GM12875 (cell line): Measurements from ENCODE around the gene EDN1.

Experiments
- H3K4me3 ChIP-seq: one replicate; pipeline ENCODE4 v1.5.1; 2011; ENCODE audit warnings: low read depth, low read length, control low read depth
- TF ChIP-seq, protein P1 (sequence below): IDR thresholded peaks from 2 replicates; pipeline ENCODE4 v1.5.1; 2011; ENCODE audit warnings: low read depth, mild to moderate bottlenecking, control low read depth, inconsistent platforms, low read length, moderate library complexity, borderline replicate concordance; ENCODE audit not compliant: insufficient read depth

The EDN1 gene

DNA sequence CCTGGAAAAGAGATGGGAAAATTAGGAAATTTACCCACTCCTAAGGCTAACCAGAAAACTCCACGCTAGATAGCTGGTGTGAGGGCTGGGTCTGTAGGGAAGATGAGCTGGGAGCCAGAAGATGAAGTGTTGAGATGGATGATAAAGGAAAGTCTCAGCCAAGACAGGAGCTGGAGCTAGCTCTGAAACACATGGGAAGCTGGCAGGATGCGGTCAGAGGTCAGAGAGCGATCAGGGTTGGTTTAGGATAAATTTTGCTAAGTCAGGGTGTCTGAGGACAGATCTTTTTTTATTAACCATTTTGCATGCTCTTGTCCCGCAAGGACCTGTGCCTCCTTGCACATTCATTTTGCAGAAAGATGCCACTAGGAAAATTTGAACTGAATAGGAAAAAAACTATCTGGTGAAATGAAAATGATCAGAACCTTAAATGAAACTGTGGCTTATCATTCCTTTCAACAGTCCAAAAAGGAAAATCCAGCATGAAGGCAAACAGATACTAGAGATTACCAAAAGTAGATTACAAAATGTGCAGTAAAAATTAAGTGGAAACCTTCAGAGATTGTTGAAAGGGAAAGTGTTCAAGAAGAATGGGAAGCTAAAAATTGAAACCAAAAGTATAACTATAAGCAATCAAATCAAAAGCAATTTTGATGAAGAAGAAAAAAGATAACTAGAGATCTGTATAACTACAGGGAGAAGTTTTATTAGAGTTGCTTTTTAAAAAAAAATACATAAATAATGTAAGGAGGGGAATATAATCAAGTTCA is 10.7 kb upstream of the EDN1 start:
- TF ChIP-seq, protein P1, sequence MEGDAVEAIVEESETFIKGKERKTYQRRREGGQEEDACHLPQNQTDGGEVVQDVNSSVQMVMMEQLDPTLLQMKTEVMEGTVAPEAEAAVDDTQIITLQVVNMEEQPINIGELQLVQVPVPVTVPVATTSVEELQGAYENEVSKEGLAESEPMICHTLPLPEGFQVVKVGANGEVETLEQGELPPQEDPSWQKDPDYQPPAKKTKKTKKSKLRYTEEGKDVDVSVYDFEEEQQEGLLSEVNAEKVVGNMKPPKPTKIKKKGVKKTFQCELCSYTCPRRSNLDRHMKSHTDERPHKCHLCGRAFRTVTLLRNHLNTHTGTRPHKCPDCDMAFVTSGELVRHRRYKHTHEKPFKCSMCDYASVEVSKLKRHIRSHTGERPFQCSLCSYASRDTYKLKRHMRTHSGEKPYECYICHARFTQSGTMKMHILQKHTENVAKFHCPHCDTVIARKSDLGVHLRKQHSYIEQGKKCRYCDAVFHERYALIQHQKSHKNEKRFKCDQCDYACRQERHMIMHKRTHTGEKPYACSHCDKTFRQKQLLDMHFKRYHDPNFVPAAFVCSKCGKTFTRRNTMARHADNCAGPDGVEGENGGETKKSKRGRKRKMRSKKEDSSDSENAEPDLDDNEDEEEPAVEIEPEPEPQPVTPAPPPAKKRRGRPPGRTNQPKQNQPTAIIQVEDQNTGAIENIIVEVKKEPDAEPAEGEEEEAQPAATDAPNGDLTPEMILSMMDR = no peak
- H3K4me3 ChIP-seq = no peak overlapping the region

DNA sequence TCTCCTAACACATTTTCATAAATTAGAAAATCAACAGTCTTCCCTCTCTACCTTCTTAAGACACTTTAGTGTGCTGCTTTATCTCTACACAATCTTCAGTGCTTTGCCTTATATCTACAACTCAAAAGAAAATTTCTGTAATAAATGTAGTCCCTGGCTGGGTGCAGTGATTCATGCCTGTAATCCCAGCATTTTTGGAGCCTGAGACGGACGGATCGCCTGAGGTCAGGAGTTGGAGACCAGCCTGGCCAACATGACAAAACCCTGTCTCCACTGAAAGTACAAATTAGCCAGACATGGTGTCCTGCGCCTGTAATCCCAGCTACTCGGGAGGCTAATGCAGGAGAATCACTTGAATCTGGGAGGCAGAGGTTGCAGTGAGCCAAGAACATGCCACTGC is 9.7 kb upstream of the EDN1 start:
- TF ChIP-seq, protein P1 = no peak
- no peak overlapping the region for H3K4me3 ChIP-seq

DNA sequence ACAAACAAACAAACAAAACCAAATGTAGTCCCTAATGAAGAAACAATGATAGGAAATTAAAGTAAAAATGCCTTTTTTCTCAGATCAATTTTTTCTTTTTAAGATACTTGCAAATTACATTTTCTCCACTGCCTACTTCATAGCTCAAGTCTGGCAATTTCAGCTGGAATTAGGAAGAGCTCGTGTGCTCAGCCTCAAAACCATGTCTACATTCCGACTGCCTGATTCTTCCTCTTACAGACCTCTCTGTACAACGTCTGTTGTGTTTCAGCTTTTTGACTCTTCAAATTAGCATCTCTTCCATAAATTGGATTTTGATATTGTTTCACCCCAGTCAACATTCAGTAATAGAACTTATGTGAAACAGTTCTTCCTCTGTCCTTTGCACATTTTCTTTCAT is 9.3 kb upstream of the EDN1 start:
- TF ChIP-seq, protein P1 = no peak
- no peak overlapping the region for H3K4me3 ChIP-seq

DNA sequence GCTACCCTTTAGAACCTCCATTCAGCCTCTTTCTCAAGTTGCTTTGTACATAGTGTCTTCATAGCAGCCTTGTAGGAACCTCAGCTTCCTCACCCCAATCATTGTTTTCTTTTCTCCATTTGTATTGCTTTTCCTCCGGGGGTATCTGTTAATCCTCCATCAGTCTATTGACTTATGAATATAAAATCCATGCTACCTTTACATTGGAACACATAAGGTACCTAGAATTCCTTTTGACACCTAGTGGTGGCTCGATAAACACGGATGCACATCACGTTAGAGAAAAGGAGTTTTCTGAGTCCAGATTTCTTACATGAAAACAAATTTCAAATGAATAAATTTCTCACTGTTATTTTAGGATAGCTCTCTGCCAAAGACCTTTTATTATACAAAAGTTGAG is 6.3 kb upstream of the EDN1 start:
- TF ChIP-seq, protein P1 = no peak
- no peak overlapping the region for H3K4me3 ChIP-seq

DNA sequence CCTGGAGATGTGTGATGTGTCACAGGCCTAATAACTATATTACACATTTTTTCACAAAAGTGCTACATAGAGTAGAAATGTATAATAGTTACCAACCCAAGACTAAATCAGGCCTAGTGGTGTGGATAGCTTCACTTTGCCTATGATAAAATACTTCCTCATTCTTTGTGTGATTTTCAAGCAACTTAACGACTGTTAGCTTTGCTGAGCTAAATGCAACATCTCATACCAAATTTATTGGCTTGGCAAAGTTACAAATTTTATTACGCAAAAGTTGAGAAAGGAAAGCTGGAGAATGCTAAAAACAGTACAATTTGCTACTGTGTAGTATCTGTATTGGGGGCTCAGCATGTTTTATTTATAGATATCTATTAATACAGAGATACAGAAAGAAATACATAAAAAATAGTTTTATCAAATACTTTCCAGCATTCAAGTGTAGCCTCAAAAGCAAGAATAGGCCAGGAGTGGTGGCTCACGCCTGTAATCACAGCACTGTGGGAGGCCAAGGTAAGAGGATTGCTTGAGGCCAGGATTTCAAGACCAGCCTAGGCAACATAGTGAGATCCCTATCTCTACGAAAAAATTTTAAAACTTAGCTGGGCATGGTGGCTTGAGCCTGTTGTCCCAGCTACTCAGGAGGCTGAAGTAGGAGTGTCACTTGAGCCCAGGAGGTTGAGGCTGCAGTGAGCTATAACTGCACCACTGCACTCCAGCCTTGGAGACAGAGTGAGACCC is 3.6 kb upstream of the EDN1 start:
- TF ChIP-seq, protein P1 = no peak
- no peak overlapping the region for H3K4me3 ChIP-seq

DNA sequence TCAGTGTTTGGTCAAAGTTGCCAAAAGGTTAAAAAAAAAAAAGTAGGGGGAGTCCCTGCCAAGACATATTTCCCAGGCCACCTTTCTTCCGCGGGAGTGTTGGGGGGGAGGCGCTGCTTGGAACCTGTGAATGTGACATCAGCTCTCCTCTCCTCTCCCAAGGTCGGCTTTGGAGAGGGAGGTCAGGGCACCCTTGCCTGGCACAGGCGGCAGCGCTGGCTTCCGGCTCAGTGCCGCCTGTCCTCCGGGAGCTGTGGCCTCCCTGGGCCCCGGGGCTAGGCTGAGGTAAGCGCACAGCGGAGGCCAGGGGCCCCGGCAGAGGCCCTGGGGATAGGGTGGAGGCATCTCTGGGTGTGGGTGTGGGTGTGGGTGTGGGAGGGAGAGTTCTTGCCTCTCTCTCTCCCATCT is 1.9 kb upstream of the EDN1 start:
- no peak overlapping the region for H3K4me3 ChIP-seq
- TF ChIP-seq, protein P1 = no peak

DNA sequence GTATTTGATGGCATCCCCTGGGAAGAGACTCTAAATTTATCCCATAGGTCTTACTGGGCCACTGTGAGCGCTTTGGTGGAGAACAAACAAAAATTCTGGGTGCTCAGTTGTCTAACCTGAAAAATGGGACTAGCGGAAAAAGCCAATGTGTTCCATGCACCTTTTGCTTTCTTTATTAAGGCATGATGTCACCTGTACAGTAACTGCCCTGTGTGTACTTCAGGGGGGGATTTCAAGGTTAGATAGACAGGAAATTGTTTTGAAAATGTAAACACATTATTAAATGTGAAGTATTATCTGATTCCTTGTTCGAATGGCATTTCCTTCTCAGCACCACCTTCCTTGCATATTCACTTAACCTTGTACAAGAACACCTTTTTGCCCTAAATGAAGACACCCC is 1.2 kb upstream of the EDN1 start:
- H3K4me3 ChIP-seq = no peak overlapping the region

More for the DNA sequence above, 1.2 kb upstream of the EDN1 start:
- TF ChIP-seq, protein P1 = no peak
